ENCODE results near the gene KIF19. TPM values are rescaled to one million over a fixed set of nuclear protein-coding genes. Genes with fewer than 3 reads are reported as not detected.

The KIF19 gene
- total RNA-seq, 2 experiments from 2014 or later, result 0.81 to 1.1 TPM

- no peak for TF ChIP-seq CTCF (IDR thresholded peaks at IDR 0.05)
- H3K9me3 Mint-ChIP-seq, result no peaks in the 10 kb centered on the region
- no peak overlapping the region for H3K4me3 Mint-ChIP-seq
- POLR2A ChIA-PET, result no interaction called here
- ATAC-seq (ENCODE audit: poor library complexity) (no peak), DNase-seq (no peak)
- intact Hi-C loops (cut with DNase I, micrococcal nuclease), result loop anchor here in 1 of 2 experiments (10.0 kb wide), 1 partner anchor 273 kb away; no protein-coding TSS in a partner anchor
- Histone ChIP-seq H3K36me3 (ENCODE audit: insufficient read depth, low read length) (no peaks in the 10 kb centered on the region), H3K4me3 (ENCODE audit: low read length) (no peak overlapping the region), H3K9me3 (ENCODE audit: control insufficient read depth in 1 of 2, insufficient read depth in 1 of 2, low read length in 2 of 2) (no peaks in the 10 kb centered on the region), H3K27me3 (ENCODE audit: control insufficient read depth in 1 of 2, insufficient read depth in 2 of 2, low read length in 2 of 2) (no peaks in the 10 kb centered on the region), H3K27ac (ENCODE audit: low read depth in 1 of 2, low read length in 2 of 2) (no peak overlapping the region), H3K4me1 (ENCODE audit: insufficient read depth, low read length) (peaks cover 19% of the 10 kb centered on the region)
- CTCF ChIA-PET, result no interaction called here
- no peaks in the 10 kb centered on the region for H3K36me3 Mint-ChIP-seq (ENCODE audit: low read depth)
- H3K4me1 Mint-ChIP-seq (ENCODE audit: low read depth), result peaks cover 14% of the 10 kb centered on the region
- no peak overlapping the region for H3K27ac Mint-ChIP-seq
- peaks cover 7% of the 10 kb centered on the region for H3K27me3 Mint-ChIP-seq
Measured at GRCh38 chr17:74371653-74372147, 45.7 kb downstream of the KIF19 start.

GRCh38 chr17:74372426-74372825 lies 46.4 kb downstream of the KIF19 start:
- Histone ChIP-seq H3K4me1 (ENCODE audit: insufficient read depth, low read length) (peaks cover 19% of the 10 kb centered on the region), H3K36me3 (ENCODE audit: insufficient read depth, low read length) (no peaks in the 10 kb centered on the region), H3K4me3 (ENCODE audit: low read length) (no peak overlapping the region), H3K27me3 (ENCODE audit: control insufficient read depth in 1 of 2, insufficient read depth in 2 of 2, low read length in 2 of 2) (no peaks in the 10 kb centered on the region), H3K27ac (ENCODE audit: low read depth in 1 of 2, low read length in 2 of 2) (no peak overlapping the region), H3K9me3 (ENCODE audit: control insufficient read depth in 1 of 2, insufficient read depth in 1 of 2, low read length in 2 of 2) (no peaks in the 10 kb centered on the region)
- H3K9me3 Mint-ChIP-seq, result no peaks in the 10 kb centered on the region
- H3K27me3 Mint-ChIP-seq, result peaks cover 7% of the 10 kb centered on the region
- no peak for ATAC-seq (ENCODE audit: poor library complexity)
- ChIA-PET CTCF (no interaction called here), POLR2A (no interaction called here)
- intact Hi-C loops (cut with DNase I, micrococcal nuclease), result loop anchor here in 1 of 2 experiments (10.0 kb wide), 1 partner anchor 272 kb away; no protein-coding TSS in a partner anchor
- no peak overlapping the region for H3K4me3 Mint-ChIP-seq
- no peak for TF ChIP-seq CTCF (IDR thresholded peaks at IDR 0.05)
- H3K36me3 Mint-ChIP-seq (ENCODE audit: low read depth), result no peaks in the 10 kb centered on the region
- no peak overlapping the region for H3K27ac Mint-ChIP-seq
- no peak for DNase-seq
- peaks cover 14% of the 10 kb centered on the region for H3K4me1 Mint-ChIP-seq (ENCODE audit: low read depth)

GRCh38 chr17:74373838-74374606 lies 48.0 kb downstream of the KIF19 start:
- no peak overlapping the region for H3K4me3 ChIP-seq (ENCODE audit: low read length)
- H3K9me3 ChIP-seq (ENCODE audit: control insufficient read depth in 1 of 2, insufficient read depth in 1 of 2, low read length in 2 of 2), result no peaks in the 10 kb centered on the region
- Mint-ChIP-seq H3K4me3 (no peak overlapping the region), H3K4me1 (ENCODE audit: low read depth) (peaks cover 6% of the 10 kb centered on the region), H3K27ac (no peak overlapping the region), H3K36me3 (ENCODE audit: low read depth) (no peaks in the 10 kb centered on the region), H3K27me3 (peaks cover 5% of the 10 kb centered on the region), H3K9me3 (no peaks in the 10 kb centered on the region)
- POLR2A ChIA-PET, result no interaction called here
- intact Hi-C loops (cut with DNase I, micrococcal nuclease), result loop anchor here in 1 of 2 experiments (10.0 kb wide), 1 partner anchor 271 kb away; no protein-coding TSS in a partner anchor
- no peak overlapping the region for H3K27ac ChIP-seq (ENCODE audit: low read depth in 1 of 2, low read length in 2 of 2)
- H3K27me3 ChIP-seq (ENCODE audit: control insufficient read depth in 1 of 2, insufficient read depth in 2 of 2, low read length in 2 of 2), result no peaks in the 10 kb centered on the region
- DNase-seq (no peak), ATAC-seq (ENCODE audit: poor library complexity) (no peak)
- no peaks in the 10 kb centered on the region for H3K36me3 ChIP-seq (ENCODE audit: insufficient read depth, low read length)
- CTCF ChIA-PET, result no interaction called here
- peaks cover 8% of the 10 kb centered on the region for H3K4me1 ChIP-seq (ENCODE audit: insufficient read depth, low read length)
- no peak for TF ChIP-seq CTCF (IDR thresholded peaks at IDR 0.05)
